IMR-90 (cell line): ENCODE measurements around the gene FDXR.

Experiments used
- BHLHE40 ChIP-seq: fragments of 150-350 bp; IDR thresholded peaks from 2 replicates; pipeline ENCODE4 v1.6.1; 2016; ENCODE audit warnings: mild to moderate bottlenecking, low read depth, low read length
- POLR2A ChIP-seq: IDR thresholded peaks from 2 replicates; pipeline ENCODE4 v1.6.1; 2012; ENCODE audit warnings: mild to moderate bottlenecking, low read depth, low read length
- TF ChIP-seq, protein P1 (sequence below): conservative IDR thresholded peaks from 2 replicates; pipeline ENCODE4 v1.5.1; 2012; ENCODE audit warnings: mild to moderate bottlenecking, low read depth, low read length, improper control_type of control experiment
- TF ChIP-seq, protein P2 (sequence below): fragments of 150-350 bp; IDR thresholded peaks from 2 replicates; pipeline ENCODE4 v1.6.1; 2017; ENCODE audit warnings: mild to moderate bottlenecking, antibody characterized with exemption, low read length, low read depth

DNA sequence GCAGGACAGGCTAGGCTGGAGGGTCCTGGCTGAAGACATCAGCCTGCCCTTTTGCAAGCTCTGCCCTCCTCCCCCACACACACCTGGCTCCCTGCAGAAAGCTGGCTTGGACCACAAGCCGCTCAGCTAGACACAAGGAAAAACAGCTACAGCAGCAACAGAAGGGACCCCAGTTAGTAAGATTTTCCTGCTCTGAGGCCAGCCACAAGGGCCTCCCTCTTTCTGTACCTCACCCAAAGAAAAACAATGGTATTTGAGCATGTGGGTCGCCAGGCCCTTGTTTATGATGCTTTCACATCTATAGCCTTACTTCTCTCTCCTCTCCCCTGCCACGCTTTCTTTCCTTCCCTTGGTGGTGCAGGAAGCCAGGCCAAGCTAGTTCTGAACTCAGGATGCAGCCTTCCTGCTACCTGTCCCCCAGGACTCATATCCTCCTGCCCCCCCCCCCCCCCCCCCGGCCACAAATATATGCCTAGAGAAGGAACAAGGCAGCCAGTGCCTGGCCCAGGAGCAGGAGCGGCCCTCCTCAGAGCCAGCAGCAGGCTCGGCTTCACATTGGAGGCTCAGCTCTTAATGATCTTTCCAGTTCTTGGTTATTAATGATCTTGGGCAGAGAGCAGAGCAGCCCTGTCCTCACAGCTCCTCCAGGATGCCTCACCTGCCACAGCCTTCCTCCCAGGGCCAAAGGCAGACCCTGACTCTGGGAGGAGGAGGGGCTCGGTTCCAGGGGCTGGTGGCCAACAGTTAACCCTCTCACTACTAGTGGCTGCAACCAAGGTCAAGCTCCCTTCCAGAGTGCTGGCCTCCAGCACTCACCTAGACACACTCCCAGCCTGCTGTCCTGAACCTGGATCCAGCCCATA lies 32.6 kb downstream of the FDXR start:
- TF ChIP-seq, protein P1, sequence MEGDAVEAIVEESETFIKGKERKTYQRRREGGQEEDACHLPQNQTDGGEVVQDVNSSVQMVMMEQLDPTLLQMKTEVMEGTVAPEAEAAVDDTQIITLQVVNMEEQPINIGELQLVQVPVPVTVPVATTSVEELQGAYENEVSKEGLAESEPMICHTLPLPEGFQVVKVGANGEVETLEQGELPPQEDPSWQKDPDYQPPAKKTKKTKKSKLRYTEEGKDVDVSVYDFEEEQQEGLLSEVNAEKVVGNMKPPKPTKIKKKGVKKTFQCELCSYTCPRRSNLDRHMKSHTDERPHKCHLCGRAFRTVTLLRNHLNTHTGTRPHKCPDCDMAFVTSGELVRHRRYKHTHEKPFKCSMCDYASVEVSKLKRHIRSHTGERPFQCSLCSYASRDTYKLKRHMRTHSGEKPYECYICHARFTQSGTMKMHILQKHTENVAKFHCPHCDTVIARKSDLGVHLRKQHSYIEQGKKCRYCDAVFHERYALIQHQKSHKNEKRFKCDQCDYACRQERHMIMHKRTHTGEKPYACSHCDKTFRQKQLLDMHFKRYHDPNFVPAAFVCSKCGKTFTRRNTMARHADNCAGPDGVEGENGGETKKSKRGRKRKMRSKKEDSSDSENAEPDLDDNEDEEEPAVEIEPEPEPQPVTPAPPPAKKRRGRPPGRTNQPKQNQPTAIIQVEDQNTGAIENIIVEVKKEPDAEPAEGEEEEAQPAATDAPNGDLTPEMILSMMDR = no peak
- no peak for TF ChIP-seq BHLHE40
- no peak for TF ChIP-seq POLR2A
- TF ChIP-seq, protein P2, sequence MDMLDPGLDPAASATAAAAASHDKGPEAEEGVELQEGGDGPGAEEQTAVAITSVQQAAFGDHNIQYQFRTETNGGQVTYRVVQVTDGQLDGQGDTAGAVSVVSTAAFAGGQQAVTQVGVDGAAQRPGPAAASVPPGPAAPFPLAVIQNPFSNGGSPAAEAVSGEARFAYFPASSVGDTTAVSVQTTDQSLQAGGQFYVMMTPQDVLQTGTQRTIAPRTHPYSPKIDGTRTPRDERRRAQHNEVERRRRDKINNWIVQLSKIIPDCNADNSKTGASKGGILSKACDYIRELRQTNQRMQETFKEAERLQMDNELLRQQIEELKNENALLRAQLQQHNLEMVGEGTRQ = no peak
